GM23338 (cell line): ENCODE data around the gene GIGYF1. TPM values are rescaled to one million over a fixed set of nuclear protein-coding genes. Genes with fewer than 3 reads are reported as not detected.
"Not testable (repeated sequence)": the region's sequence is repeated elsewhere in the genome, so short reads cannot be mapped to it uniquely, and the experiment has no call there.

ENCODE experiments used
- ATAC-seq: fragments of 200-7000 bp; cut with Tn5 transposase; 3 replicates; pipeline ENCODE4 v1.9.1; 2020
- DNase-seq: peaks from one replicate; pipeline ENCODE4 v3.0.0-alpha.2; 2015; ENCODE audit warnings: low spot score
- H2AFZ ChIP-seq: fragments of 200-600 bp; sonication (generic); 2 replicates; pipeline ENCODE4 v1.8.0; 2016; ENCODE audit warnings: antibody characterized with exemption, mild to moderate bottlenecking, moderate library complexity
- H3F3A ChIP-seq: fragments of 200-600 bp; sonication (generic); replicated peaks from 2 replicates; pipeline ENCODE4 v1.8.0; 2017; ENCODE audit warnings: antibody characterized with exemption, mixed run types, low read depth
- H3K27ac ChIP-seq: fragments of 200-600 bp; sonication (generic); 2 replicates; pipeline ENCODE4 v1.6.1; 2016; ENCODE audit warnings: low read depth
- H3K27me3 ChIP-seq: fragments of 200-600 bp; sonication (generic); 2 replicates; pipeline ENCODE4 v1.8.0; 2016; ENCODE audit warnings: mild to moderate bottlenecking, mixed run types, moderate library complexity; ENCODE audit not compliant: insufficient read depth
- H3K36me3 ChIP-seq: fragments of 200-600 bp; sonication (generic); 2 replicates; pipeline ENCODE4 v1.8.0; 2016; ENCODE audit warnings: mild to moderate bottlenecking; ENCODE audit not compliant: insufficient read depth
- H3K4me1 ChIP-seq: fragments of 200-600 bp; sonication (generic); 2 replicates; pipeline ENCODE4 v1.8.0; 2016; ENCODE audit warnings: mild to moderate bottlenecking, moderate library complexity; ENCODE audit not compliant: insufficient read depth
- H3K4me2 ChIP-seq: fragments of 200-600 bp; sonication (generic); 2 replicates; pipeline ENCODE4 v1.7.1; 2017; ENCODE audit warnings: mixed run types
- H3K4me3 ChIP-seq: fragments of 200-600 bp; sonication (generic); 2 replicates; pipeline ENCODE4 v1.6.1; 2016; ENCODE audit warnings: mixed run types
- H3K79me2 ChIP-seq: fragments of 200-600 bp; sonication (generic); replicated peaks from 2 replicates; pipeline ENCODE4 v1.8.0; 2017; ENCODE audit warnings: mild to moderate bottlenecking; ENCODE audit not compliant: insufficient read depth
- H3K9me2 ChIP-seq: fragments of 200-600 bp; sonication (generic); 2 replicates; pipeline ENCODE4 v1.8.0; 2017; ENCODE audit not compliant: insufficient read depth
- H4K20me1 ChIP-seq: fragments of 200-600 bp; sonication (generic); replicated peaks from 2 replicates; pipeline ENCODE4 v1.8.0; 2017; ENCODE audit warnings: mild to moderate bottlenecking; ENCODE audit not compliant: insufficient read depth
- H3K27ac Mint-ChIP-seq: 2 replicates; pipeline ENCODE4 v1.8.0; 2020; ENCODE audit warnings: inconsistent platforms, mild to moderate bottlenecking, moderate library complexity, mixed read lengths
- H3K27me3 Mint-ChIP-seq: 3 replicates; pipeline ENCODE4 v1.8.0; 2022; ENCODE audit warnings: low read depth, mild to moderate bottlenecking, moderate library complexity, mixed read lengths, inconsistent platforms; ENCODE audit not compliant: insufficient read depth, poor library complexity
- H3K36me3 Mint-ChIP-seq: 3 replicates; pipeline ENCODE4 v1.8.0; 2021; ENCODE audit warnings: low read depth, mild to moderate bottlenecking, inconsistent platforms, moderate library complexity, mixed read lengths
- H3K4me1 Mint-ChIP-seq: 3 replicates; pipeline ENCODE4 v1.8.0; 2020; ENCODE audit warnings: mild to moderate bottlenecking, inconsistent platforms, mixed read lengths
- H3K4me3 Mint-ChIP-seq: 3 replicates; pipeline ENCODE4 v1.8.0; 2021; ENCODE audit warnings: moderate library complexity, mild to moderate bottlenecking, inconsistent platforms, mixed read lengths
- H3K9me3 Mint-ChIP-seq: 3 replicates; pipeline ENCODE4 v1.8.0; 2020; ENCODE audit warnings: moderate library complexity, mild to moderate bottlenecking, inconsistent platforms, mixed read lengths
- CREB1 ChIP-seq: fragments of 250-450 bp; sonication (Bioruptor Pico); IDR thresholded peaks from 2 replicates; pipeline ENCODE4 v1.5.0; 2020; ENCODE audit warnings: low read depth, mild to moderate bottlenecking, moderate library complexity
- EZH2phosphoT487 ChIP-seq: fragments of 200-600 bp; sonication (generic); IDR thresholded peaks from one replicate; pipeline ENCODE4 v1.8.1; 2018; ENCODE audit warnings: antibody characterized with exemption; ENCODE audit not compliant: unreplicated experiment
- NANOG ChIP-seq: IDR thresholded peaks from 2 replicates; pipeline ENCODE4 v1.6.1; 2016; ENCODE audit warnings: antibody characterized with exemption, borderline replicate concordance
- POLR2AphosphoS5 ChIP-seq: IDR thresholded peaks from 2 replicates; pipeline ENCODE4 v1.6.1; 2016; ENCODE audit warnings: antibody characterized with exemption, low read depth
- ZNF114 ChIP-seq: fragments of 250-450 bp; sonication (Bioruptor Pico); IDR thresholded peaks from 2 replicates; pipeline ENCODE4 v1.5.0; 2020; ENCODE audit warnings: mild to moderate bottlenecking, moderate library complexity
- ZNF331 ChIP-seq: fragments of 250-450 bp; sonication (Bioruptor Pico); IDR thresholded peaks from 2 replicates; pipeline ENCODE4 v1.5.0; 2020; ENCODE audit warnings: low read depth, mild to moderate bottlenecking, moderate library complexity
- polyA plus RNA-seq: library from polyadenylated mRNA; unstranded; fragments of >200 nt; fragmentation: Nextera tagmentation; extraction: Ambion mirVana; gene quantifications from 2 replicates; pipeline ENCODE4 v1.2.1, GENCODE V29; 2016
- total RNA-seq: library from RNA; depleted of rRNA; stranded (reverse); fragments of >200 nt; shearing (Covaris generic); gene quantifications from 2 replicates; pipeline ENCODE4 v1.2.3, GENCODE V29; 2014
- TF ChIP-seq, protein P1 (sequence below): fragments of 250-450 bp; sonication (Bioruptor Pico); IDR thresholded peaks from 2 replicates; pipeline ENCODE4 v1.5.0; 2020; ENCODE audit warnings: mild to moderate bottlenecking, moderate library complexity

Gene GIGYF1
- total and polyA plus RNA-seq, 2 experiments from 2014 or later, result 40.4 to 69.8 TPM

DNA sequence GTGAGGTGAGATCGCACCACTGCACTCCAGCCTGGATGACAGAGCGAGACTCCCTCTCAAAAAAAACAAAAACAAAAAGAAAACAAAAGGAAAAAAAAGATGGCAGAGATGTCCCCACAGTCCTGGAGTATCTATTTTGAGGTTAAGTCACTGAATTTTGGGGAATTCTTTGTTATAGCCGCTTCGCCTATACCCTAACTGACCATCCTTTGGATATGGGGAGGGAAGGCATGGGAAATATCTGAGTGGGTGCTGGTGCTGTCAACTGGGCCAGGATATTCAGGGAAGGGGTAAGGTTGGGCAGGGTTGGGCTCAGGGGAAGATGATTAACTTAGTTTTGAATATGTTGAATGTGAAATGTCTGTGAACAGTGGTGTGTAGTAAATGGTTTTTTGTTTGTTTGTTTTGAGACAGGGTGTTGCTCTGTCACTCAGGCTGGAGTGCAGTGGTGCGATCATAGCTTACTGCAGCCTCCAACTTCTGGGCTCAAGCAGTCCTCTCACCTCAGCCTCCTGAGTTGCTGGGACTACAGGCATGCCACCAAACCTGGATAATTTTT lies 28.8 kb downstream of the GIGYF1 start:
- H3K9me3 Mint-ChIP-seq, result no peaks in the 10 kb centered on the region; the same call in 2 of the 3 replicates
- peaks cover 3% of the 10 kb centered on the region; the same call in 2 of the 3 replicates for H3K4me1 Mint-ChIP-seq
- Histone ChIP-seq H3K36me3 (no peaks in the 10 kb centered on the region), H4K20me1 (no peaks in the 10 kb centered on the region), H3K4me3 (no peak overlapping the region), H3K9me2 (no peaks in the 10 kb centered on the region), H2AFZ (no peak overlapping the region), H3K79me2 (no peaks in the 10 kb centered on the region), H3K4me1 (no peaks in the 10 kb centered on the region), H3K27ac (no peak overlapping the region), H3F3A (no peaks in the 10 kb centered on the region), H3K4me2 (no peak overlapping the region), H3K27me3 (no peaks in the 10 kb centered on the region)
- H3K4me3 Mint-ChIP-seq, result no peak overlapping the region
- TF ChIP-seq NANOG (no peak), CREB1 (CRISPR knock-in tag) (no peak), ZNF114 (CRISPR knock-in tag) (no peak), EZH2phosphoT487 (no peak), POLR2AphosphoS5 (no peak), ZNF331 (CRISPR knock-in tag) (no peak)
- TF ChIP-seq, protein P1, sequence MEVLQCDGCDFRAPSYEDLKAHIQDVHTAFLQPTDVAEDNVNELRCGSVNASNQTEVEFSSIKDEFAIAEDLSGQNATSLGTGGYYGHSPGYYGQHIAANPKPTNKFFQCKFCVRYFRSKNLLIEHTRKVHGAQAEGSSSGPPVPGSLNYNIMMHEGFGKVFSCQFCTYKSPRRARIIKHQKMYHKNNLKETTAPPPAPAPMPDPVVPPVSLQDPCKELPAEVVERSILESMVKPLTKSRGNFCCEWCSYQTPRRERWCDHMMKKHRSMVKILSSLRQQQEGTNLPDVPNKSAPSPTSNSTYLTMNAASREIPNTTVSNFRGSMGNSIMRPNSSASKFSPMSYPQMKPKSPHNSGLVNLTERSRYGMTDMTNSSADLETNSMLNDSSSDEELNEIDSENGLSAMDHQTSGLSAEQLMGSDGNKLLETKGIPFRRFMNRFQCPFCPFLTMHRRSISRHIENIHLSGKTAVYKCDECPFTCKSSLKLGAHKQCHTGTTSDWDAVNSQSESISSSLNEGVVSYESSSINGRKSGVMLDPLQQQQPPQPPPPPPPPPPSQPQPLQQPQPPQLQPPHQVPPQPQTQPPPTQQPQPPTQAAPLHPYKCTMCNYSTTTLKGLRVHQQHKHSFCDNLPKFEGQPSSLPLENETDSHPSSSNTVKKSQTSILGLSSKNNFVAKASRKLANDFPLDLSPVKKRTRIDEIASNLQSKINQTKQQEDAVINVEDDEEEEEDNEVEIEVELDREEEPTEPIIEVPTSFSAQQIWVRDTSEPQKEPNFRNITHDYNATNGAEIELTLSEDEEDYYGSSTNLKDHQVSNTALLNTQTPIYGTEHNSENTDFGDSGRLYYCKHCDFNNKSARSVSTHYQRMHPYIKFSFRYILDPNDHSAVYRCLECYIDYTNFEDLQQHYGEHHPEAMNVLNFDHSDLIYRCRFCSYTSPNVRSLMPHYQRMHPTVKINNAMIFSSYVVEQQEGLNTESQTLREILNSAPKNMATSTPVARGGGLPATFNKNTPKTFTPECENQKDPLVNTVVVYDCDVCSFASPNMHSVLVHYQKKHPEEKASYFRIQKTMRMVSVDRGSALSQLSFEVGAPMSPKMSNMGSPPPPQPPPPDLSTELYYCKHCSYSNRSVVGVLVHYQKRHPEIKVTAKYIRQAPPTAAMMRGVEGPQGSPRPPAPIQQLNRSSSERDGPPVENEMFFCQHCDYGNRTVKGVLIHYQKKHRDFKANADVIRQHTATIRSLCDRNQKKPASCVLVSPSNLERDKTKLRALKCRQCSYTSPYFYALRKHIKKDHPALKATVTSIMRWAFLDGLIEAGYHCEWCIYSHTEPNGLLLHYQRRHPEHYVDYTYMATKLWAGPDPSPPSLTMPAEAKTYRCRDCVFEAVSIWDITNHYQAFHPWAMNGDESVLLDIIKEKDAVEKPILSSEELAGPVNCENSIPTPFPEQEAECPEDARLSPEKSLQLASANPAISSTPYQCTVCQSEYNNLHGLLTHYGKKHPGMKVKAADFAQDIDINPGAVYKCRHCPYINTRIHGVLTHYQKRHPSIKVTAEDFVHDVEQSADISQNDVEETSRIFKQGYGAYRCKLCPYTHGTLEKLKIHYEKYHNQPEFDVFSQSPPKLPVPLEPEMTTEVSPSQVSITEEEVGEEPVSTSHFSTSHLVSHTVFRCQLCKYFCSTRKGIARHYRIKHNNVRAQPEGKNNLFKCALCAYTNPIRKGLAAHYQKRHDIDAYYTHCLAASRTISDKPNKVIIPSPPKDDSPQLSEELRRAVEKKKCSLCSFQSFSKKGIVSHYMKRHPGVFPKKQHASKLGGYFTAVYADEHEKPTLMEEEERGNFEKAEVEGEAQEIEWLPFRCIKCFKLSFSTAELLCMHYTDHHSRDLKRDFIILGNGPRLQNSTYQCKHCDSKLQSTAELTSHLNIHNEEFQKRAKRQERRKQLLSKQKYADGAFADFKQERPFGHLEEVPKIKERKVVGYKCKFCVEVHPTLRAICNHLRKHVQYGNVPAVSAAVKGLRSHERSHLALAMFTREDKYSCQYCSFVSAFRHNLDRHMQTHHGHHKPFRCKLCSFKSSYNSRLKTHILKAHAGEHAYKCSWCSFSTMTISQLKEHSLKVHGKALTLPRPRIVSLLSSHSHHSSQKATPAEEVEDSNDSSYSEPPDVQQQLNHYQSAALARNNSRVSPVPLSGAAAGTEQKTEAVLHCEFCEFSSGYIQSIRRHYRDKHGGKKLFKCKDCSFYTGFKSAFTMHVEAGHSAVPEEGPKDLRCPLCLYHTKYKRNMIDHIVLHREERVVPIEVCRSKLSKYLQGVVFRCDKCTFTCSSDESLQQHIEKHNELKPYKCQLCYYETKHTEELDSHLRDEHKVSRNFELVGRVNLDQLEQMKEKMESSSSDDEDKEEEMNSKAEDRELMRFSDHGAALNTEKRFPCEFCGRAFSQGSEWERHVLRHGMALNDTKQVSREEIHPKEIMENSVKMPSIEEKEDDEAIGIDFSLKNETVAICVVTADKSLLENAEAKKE (CRISPR knock-in tag), result no peak
- H3K36me3 Mint-ChIP-seq, result no peaks in the 10 kb centered on the region
- no peak overlapping the region for H3K27ac Mint-ChIP-seq
- no peak for ATAC-seq
- peaks cover 7% of the 10 kb centered on the region for H3K27me3 Mint-ChIP-seq
- no peak for DNase-seq

DNA sequence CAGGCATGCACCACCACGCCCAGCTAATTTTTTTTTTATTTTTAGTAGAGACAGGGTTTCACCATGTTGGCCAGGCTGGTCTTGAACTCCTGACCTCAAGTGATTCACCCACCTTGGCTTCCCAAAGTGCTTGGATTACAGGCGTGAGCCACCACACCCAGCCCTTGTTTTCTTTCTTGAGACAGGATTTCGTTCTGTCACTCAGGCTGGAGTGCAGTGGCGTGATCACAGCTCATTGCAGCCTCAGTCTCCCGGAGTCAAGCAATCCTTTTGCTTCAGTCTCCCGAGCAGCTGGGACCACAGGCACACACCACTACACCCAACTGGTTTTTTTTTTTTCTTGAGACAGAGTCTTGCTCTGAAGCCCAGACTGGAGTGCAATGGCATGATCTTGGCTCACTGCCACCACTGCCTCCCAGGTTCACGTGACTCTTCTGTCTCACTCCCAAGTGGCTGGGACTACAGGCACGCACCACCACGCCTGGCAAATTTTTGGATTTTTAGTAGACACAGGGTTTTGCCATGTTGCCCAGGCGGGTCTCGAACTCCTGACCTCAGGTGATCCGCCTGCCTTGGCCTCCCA lies 31.8 kb downstream of the GIGYF1 start:
- ATAC-seq, H3K4me3 Mint-ChIP-seq, H3K27ac Mint-ChIP-seq, H3K9me3 Mint-ChIP-seq, H3K4me1 Mint-ChIP-seq, H3K4me3 ChIP-seq, H3K36me3 Mint-ChIP-seq, H3K9me2 ChIP-seq, H3F3A ChIP-seq, DNase-seq, H3K27me3 Mint-ChIP-seq, H3K4me2 ChIP-seq, H3K4me1 ChIP-seq, H3K36me3 ChIP-seq, H2AFZ ChIP-seq, H4K20me1 ChIP-seq, H3K79me2 ChIP-seq, H3K27ac ChIP-seq: not testable (repeated sequence)
- H3K27me3 ChIP-seq, result peaks cover 14% of the 10 kb centered on the region; the same call in 1 of the 2 replicates
